Measurements from ENCODE around the gene ZNF362.
"Not testable (repeated sequence)": the region's sequence is repeated elsewhere in the genome, so short reads cannot be mapped to it uniquely, and the experiment has no call there.

The ZNF362 gene, protein sequence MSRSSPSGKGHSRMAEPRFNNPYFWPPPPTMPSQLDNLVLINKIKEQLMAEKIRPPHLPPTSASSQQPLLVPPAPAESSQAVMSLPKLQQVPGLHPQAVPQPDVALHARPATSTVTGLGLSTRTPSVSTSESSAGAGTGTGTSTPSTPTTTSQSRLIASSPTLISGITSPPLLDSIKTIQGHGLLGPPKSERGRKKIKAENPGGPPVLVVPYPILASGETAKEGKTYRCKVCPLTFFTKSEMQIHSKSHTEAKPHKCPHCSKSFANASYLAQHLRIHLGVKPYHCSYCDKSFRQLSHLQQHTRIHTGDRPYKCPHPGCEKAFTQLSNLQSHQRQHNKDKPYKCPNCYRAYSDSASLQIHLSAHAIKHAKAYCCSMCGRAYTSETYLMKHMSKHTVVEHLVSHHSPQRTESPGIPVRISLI

DNA sequence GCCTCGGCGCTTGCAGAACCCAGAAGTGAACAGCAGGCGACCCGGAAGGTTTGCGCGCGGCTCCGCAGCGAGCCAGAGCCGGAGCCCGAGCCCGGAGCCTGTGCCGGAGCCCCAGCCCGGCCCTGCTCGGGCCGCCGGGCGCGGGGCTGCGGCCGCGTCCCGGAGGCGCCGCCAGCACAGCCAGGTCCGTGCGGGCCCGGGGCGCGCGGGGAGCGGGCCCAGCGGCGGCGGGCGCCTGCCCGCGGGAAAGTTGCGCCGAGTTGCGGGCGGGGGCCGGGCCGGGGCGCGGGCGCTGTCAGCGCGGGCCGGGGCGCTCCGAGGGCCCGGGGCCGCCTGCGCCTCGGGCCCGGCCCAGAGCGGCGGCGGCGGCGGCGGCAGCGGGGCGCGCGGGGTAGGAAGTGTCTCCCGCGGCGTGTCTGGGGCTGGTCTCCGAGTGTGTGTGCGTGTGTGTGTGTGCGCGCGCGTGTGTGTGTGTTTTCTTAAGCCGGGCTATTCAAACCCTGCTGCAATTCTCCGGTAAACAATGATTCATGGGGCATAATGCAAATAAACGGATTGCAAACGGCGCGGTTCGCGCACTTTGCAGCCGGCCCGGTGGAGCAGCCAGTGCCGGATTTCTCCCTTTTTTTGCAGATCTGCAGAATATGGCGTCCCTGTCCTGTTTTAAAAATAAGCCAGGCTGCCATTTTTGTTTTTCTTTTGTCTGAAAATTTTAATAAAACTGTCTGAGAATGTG, at the start of gene ZNF362:
Gene ZNF362 (plus strand): TSS at position 22 of the 736 bp plus-strand sequence. CDS start 14,083 bp downstream, outside the sequence.
- peak in 1 of 2 experiments; percentile 23 for DNase-seq (ENCODE audit: low read depth in 2 of 2)

DNA sequence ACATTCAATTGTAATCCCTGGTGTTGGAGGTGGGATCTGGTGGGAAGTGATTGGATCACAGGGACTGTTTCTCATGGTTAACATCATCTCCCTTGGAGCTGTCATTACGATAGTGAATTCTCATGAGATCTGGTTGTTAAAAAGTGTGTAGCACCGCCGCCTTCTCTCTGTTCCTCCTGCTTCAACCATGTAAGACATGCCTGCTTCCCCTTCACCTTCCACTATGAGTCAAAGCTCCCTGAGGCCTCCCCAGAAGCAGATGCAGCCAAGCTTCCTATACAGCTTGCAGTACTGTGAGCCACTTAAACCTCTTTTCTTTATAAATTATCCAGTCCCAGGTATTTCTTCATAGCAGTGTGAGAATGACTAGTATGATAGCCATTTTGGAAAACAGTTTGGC, 44.3 kb upstream of the ZNF362 start:
- DNase-seq (ENCODE audit: low read depth in 2 of 2): no peak

- DNase-seq (ENCODE audit: low read depth in 2 of 2): no peak
Observed at GRCh38 chr1:33219886-33220661, 36.2 kb upstream of the ZNF362 start.

DNA sequence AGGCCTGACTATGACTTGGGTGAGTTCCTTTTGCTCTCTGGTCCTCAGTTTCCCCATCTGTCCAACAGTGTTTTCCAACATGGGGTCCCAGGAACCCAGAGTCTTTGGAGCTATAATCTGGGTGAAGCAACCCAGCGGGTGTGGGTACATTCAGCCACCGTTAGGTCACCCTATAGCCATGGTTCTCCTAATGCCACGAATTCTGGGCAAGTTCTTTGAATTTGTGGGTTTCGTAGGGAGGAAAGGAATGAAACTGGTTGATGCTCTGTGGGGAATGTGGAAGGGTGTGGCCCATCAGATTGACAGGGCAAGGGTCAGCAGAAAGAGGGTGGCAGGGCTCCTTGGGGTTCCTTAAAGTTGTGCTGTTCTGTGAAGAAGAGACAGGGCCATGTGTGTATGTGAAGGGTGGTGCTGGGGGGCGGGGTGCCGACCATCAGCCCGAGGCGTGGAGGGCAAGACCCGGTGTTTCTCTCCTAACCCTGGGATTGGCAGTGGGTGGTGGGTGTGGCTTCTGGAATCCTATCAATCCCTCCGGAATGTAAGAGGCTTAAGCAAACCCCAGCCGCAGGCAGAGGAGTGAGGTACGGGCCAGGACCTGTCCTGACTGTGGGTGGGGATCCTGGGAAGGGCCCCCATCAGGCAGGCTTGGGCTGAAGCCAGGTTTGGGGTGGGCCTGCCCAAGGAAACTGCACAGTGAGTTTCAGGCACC, 35.5 kb upstream of the ZNF362 start:
- DNase-seq (ENCODE audit: low read depth in 2 of 2): no peak

DNA sequence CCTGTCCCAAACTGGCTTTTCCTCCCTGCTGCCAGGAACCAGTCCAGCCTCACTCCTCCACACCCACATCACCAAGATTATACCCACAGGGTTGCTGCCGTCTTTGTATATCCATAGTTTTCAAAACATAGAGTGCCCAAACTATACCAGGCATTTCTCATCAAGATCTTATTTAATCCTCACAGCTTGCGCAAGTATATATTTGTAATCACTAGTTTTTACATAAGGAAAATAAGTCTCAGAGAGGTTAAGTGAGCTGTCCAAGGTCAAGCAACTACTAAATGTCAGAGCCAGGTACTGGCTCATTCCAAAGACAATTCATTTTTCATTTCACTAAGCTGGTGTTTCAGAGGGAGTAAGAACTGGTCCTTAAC, 34.9 kb upstream of the ZNF362 start:
- DNase-seq (ENCODE audit: low read depth in 2 of 2): no peak

DNA sequence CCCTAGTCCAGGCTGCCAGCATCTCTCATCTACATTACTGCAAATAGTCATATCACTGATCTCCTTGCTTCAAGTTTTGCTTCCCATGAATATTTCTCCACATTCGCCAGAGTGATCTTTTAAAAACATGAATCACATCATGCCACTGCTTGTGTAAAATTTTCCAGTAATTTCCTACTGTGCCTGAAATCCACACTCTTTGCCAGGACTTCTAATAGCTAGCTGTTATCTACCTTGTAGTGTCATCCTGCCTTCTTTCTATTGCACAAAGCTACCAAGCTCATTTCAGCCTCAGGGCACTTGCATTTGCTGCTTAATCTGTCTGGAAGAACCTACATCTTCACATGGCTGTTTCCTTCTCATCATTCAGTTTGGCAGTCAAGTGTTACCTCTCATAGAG, 33.9 kb upstream of the ZNF362 start:
- no peak for DNase-seq (ENCODE audit: low read depth in 2 of 2)

DNA sequence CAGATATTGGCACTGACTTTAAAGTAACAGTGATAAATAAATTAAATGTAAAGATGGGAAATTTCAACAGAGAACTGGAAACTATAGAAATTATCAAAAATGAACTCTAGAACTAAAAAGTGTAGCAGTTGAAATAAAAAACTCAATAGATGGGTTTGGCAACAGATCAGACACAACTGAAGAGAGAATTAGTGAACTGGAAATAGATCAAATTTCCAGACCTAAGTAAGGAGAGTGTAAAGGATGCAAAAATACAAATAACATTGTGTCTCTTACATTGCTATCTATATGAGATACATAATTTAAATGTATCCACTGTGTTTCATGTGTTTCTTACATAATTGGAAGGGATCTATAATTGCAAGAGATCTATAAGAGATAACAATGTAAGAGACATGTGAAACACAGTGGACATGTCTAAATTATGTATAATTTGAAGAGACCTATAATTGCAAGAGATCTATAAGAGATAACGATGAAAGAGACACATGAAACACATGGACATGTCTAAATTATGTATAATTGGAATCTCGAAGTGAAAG, 32.1 kb upstream of the ZNF362 start:
- no peak for DNase-seq (ENCODE audit: low read depth in 2 of 2)

DNA sequence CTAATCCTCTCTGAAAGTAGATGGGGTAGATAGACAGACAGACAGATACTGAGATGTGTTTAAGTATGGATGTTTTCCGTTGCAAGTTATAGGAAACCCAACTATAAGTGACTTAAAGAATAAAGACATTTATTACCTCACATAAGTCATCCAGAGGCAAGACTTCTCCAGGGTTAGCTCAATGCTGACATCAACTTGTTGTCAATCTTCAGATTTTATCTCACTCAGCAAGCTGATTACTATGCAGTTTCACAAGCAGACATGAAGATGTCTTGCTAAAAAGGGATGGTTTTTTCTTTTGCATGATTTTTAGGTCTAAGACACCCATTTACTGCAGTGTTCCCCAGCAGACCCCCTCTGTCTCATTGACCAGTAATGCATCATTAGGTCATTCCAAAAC, 30.7 kb upstream of the ZNF362 start:
- DNase-seq (ENCODE audit: low read depth in 2 of 2): no peak

GRCh38 chr1:33228935-33229487, 27.3 kb upstream of the ZNF362 start:
- peak; percentile 90 to 91 for DNase-seq (ENCODE audit: low read depth in 2 of 2)

DNA sequence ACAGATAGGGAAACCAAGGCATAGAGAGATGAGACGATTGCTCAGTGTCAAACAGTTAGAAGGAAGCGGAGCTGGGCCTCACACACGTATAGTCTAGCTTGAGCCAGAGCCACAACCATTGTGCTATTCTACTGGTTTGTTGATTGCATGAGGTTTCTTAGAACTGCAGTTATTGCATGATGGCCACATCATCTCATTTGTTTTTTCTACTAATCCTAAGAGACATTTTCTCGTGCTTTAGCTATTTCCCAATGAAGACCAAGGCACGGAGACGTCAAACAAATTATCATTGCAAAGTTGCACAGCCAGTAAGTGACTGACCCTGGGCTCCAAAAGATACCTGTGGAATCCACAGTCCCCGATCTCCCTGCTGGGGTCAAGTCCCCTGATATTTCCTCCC, 25.1 kb upstream of the ZNF362 start:
- DNase-seq (ENCODE audit: low read depth in 2 of 2): no peak

DNA sequence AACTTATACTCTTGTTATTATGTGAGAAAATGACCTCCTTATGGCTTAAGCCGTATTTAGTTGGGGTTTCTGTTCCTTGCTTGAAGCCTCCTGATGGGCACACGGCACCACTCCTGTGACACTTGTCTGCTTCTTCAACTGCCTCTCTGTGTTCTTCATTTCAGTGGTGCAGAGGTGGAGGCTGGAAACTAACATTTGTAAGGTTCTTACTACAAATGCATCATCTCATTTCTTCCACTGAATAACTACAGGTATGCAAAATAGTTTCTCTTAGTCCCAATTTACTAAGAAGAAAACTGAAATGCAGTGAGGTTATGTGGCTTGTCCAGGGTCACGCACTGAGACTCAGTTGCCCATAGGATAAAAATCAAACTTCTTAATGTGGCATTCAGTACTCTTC, 23.6 kb upstream of the ZNF362 start:
- no peak for DNase-seq (ENCODE audit: low read depth in 2 of 2)

GRCh38 chr1:33234131-33234530, 22.2 kb upstream of the ZNF362 start:
- no peak for DNase-seq (ENCODE audit: low read depth in 2 of 2)

GRCh38 chr1:33234588-33234990, 21.7 kb upstream of the ZNF362 start:
- no peak for DNase-seq (ENCODE audit: low read depth in 2 of 2)

GRCh38 chr1:33235521-33235920, 20.8 kb upstream of the ZNF362 start:
- no peak for DNase-seq (ENCODE audit: low read depth in 2 of 2)

DNA sequence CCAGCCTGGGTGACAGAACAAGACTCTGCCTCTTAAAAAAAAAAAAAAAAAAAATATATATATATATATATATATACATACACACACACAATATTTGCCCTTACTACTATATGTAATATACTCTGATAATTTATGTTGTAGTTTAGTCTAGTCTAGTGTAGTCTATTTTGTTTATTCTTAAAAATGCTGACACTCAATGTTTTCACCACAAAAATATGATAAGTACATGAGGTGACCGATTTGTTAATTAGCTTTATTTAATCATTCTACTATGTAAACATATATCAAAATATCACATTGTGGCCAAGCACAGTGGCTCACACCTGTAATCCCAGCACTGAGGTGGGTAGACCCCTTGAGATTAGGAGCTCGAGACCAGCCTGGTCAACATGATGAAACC, 19.8 kb upstream of the ZNF362 start:
- no peak for DNase-seq (ENCODE audit: low read depth in 2 of 2)

DNA sequence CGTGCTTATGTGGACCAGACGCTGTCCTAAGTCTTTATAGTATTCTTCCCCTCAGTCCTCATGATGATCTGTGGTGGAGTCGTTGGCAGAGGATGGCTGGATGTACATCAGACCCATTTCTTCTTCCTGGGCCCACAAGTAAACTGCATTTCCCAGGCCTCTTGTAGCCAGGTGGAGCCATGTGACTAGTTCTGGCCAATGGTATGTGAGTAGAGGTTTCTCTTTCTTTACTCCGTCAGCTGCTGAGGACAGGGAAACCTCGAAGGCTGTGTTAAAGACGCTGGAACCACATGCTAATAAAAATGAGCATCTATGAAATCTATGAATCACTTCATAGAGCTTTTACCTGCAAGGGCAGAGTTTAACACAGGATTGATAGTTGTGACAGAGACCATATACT, 18.7 kb upstream of the ZNF362 start:
- DNase-seq (ENCODE audit: low read depth in 2 of 2): no peak

DNA sequence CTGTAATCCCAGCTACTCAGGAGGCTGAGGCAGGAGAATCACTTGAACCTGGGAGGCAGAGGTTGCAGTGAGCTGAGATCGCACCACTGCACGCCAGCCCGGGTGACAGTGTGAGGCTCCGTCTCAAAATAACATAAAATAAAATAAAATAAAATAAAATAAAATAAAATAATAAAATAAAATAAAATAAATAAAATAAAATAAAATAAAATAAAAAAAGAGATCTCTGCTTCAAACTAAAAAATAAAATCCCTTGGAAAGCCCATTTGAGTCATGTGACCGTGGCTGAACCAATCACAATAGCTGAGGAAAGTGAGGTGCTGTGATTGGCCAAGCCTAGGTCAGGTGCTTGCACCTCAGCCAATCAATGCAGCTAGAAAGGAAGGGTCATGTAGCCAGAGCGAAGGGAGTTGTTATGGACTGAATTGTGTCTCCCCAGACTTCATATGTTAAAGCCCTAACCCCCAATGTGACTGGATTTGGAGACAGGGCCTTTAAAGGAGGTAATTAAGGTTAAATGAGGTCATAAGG, 18.0 kb upstream of the ZNF362 start:
- DNase-seq (ENCODE audit: low read depth in 2 of 2): not testable (repeated sequence)

- DNase-seq (ENCODE audit: low read depth in 2 of 2): not testable (repeated sequence)
Observed at GRCh38 chr1:33239410-33239809, 16.9 kb upstream of the ZNF362 start.

- DNase-seq (ENCODE audit: low read depth in 2 of 2): no peak
Observed at GRCh38 chr1:33241866-33242265, 14.4 kb upstream of the ZNF362 start.

GRCh38 chr1:33242652-33243051, 13.6 kb upstream of the ZNF362 start:
- DNase-seq (ENCODE audit: low read depth in 2 of 2): no peak

Measured in fibroblast of skin of left quadriceps (primary cell).